B cell (primary cell): ENCODE data around the gene PDLIM1. TPM values are rescaled to one million over a fixed set of nuclear protein-coding genes. Genes with fewer than 3 reads are reported as not detected.

ENCODE experiments used
- ATAC-seq: fragments of 200-7000 bp; cut with Tn5 transposase; one replicate; pipeline ENCODE4 v1.10.0; 2021; ENCODE audit warnings: low read depth, mild to moderate bottlenecking, moderate number of reproducible peaks, moderate library complexity
- CTCF ChIA-PET: fragments of 350-600 bp; sonication (Branson Sonifier 250); formaldehyde crosslinking; loops from one replicate; lab custom pipeline; 2021; ENCODE audit warnings: antibody characterized with exemption, inconsistent platforms; lab: Charles Lee
- POLR2A ChIA-PET: fragments of 350-600 bp; sonication (Branson Sonifier 250); formaldehyde crosslinking; loops from one replicate; lab custom pipeline; 2021; ENCODE audit warnings: antibody characterized with exemption; lab: Charles Lee
- DNase-seq: peaks from one replicate; pipeline ENCODE4 v3.0.0; 2013
- H2AFZ ChIP-seq: 2 replicates; pipeline ENCODE4 v1.6.1; 2012; ENCODE audit warnings: mild to moderate bottlenecking, low read depth, low read length; ENCODE audit not compliant: insufficient read depth, poor library complexity, severe bottlenecking
- H3K27ac ChIP-seq, 2 donors: 1 replicate in 1 of 2; 2 replicates in 1 of 2; pipeline ENCODE4 v1.5.1; 2012 to 2013; ENCODE audit warnings: low read length in 2 of 2, mild to moderate bottlenecking in 2 of 2, moderate library complexity in 1 of 2
- H3K27me3 ChIP-seq, 4 experiments: fragments of 200-600 bp in 1 of 4; sonication (generic) in 1 of 4; replicated peaks in 1 of 4; 1 replicate in 2 of 4; 2 replicates in 2 of 4; pipeline versions ENCODE4 v1.6.1 to v1.7.0; 2013 to 2016; ENCODE audit warnings: low read length in 3 of 4, mild to moderate bottlenecking in 2 of 4, mixed read lengths in 1 of 4, moderate library complexity in 1 of 4; ENCODE audit not compliant: insufficient read depth in 4 of 4, control insufficient read depth in 3 of 4; ENCODE audit errors: control extremely low read depth in 1 of 4
- H3K36me3 ChIP-seq, 2 experiments: replicated peaks in 1 of 2; 1 replicate in 1 of 2; 2 replicates in 1 of 2; pipeline versions ENCODE4 v1.6.1 to v1.7.1; 2013; ENCODE audit warnings: low read length in 1 of 2; ENCODE audit not compliant: insufficient read depth in 2 of 2, control insufficient read depth in 1 of 2; ENCODE audit errors: control extremely low read depth in 1 of 2, extremely low read depth in 1 of 2
- H3K4me1 ChIP-seq, 2 donors: fragments of 200-600 bp in 1 of 2; sonication (generic) in 1 of 2; 1 replicate in 1 of 2; 2 replicates in 1 of 2; pipeline versions ENCODE4 v1.5.1 to v1.6.1; 2013 to 2017; ENCODE audit warnings: low read length in 2 of 2; ENCODE audit not compliant: control insufficient read depth in 2 of 2, insufficient read depth in 2 of 2
- H3K4me2 ChIP-seq: replicated peaks from 2 replicates; pipeline ENCODE3; 2012; ENCODE audit warnings: mild to moderate bottlenecking, low read depth, low read length; ENCODE audit not compliant: poor library complexity, severe bottlenecking
- H3K4me3 ChIP-seq, 5 experiments: fragments of 200-600 bp in 1 of 5; sonication (generic) in 1 of 5; 1 replicate in 3 of 5; 2 replicates in 2 of 5; pipeline versions ENCODE4 v1.5.1 to v1.7.0; 2011 to 2016; ENCODE audit warnings: low read length in 4 of 5, mild to moderate bottlenecking in 4 of 5, low read depth in 2 of 5, control low read depth in 1 of 5, moderate library complexity in 1 of 5; ENCODE audit not compliant: insufficient read depth in 1 of 5; ENCODE audit errors: control extremely low read depth in 1 of 5, extremely low read depth in 1 of 5
- H3K79me2 ChIP-seq: fragments of 200-600 bp; sonication (generic); one replicate; pipeline ENCODE4 v1.6.0; 2016; ENCODE audit warnings: low read length; ENCODE audit not compliant: control insufficient read depth, insufficient read depth
- H3K9ac ChIP-seq: fragments of 200-600 bp; sonication (generic); 2 replicates; pipeline ENCODE4 v1.6.1; 2017; ENCODE audit warnings: mild to moderate bottlenecking, low read length, moderate library complexity
- H3K9me3 ChIP-seq, 3 donors: one replicate each; pipeline versions ENCODE4 v1.6.1 to v1.7.1; 2013; ENCODE audit warnings: low read length in 2 of 3; ENCODE audit not compliant: control insufficient read depth in 2 of 3, insufficient read depth in 1 of 3; ENCODE audit errors: control extremely low read depth in 1 of 3
- H4K20me1 ChIP-seq: 2 replicates; pipeline ENCODE4 v1.6.0; 2012; ENCODE audit warnings: mild to moderate bottlenecking, low read length; ENCODE audit not compliant: insufficient read depth, control insufficient read depth, poor library complexity, severe bottlenecking
- H3K27ac Mint-ChIP-seq: one replicate; pipeline ENCODE4 v1.8.0; 2021; ENCODE audit warnings: mixed read lengths
- H3K27me3 Mint-ChIP-seq: one replicate; pipeline ENCODE4 v1.8.0; 2021; ENCODE audit warnings: mixed read lengths
- H3K4me1 Mint-ChIP-seq: one replicate; pipeline ENCODE4 v1.8.0; 2021; ENCODE audit warnings: mixed read lengths
- H3K4me3 Mint-ChIP-seq: one replicate; pipeline ENCODE4 v1.8.0; 2021; ENCODE audit warnings: mixed read lengths
- H3K9me3 Mint-ChIP-seq: one replicate; pipeline ENCODE4 v1.8.0; 2022; ENCODE audit warnings: mixed read lengths; ENCODE audit not compliant: insufficient read depth
- EZH2 ChIP-seq: IDR thresholded peaks from 2 replicates; pipeline ENCODE4 v1.6.1; 2012; ENCODE audit warnings: borderline replicate concordance, low read depth, mild to moderate bottlenecking, moderate library complexity, low read length; ENCODE audit not compliant: insufficient read depth, poor library complexity, severe bottlenecking
- WGBS: methylation state at CpG from one replicate; pipeline ENCODE4 v1.1.5; 2013; ENCODE audit warnings: missing lambda C conversion rate; ENCODE audit not compliant: insufficient coverage; 5-methylcytosine and 5-hydroxymethylcytosine counted together
- intact Hi-C: fragments of 100-400 bp; cut with micrococcal nuclease; formaldehyde crosslinking; loops from one replicate; pipeline ENCODE4 v1.10.0; 2022
- polyA plus RNA-seq: library from polyadenylated mRNA; depleted of rRNA; stranded (reverse); fragments of >200 nt; gene quantifications from 2 replicates; pipeline ENCODE4 v1.2.3, GENCODE V29; 2012
- total RNA-seq, 2 donors: library from RNA; stranded (reverse); fragments of 120-200 nt in 1 of 2; gene quantifications; 1 replicate in 1 of 2; 2 replicates in 1 of 2; pipeline versions ENCODE4 v1.2.3 to v1.2.4, GENCODE V29; 2013 to 2022
- TF ChIP-seq, protein P1 (sequence below): fragments of 200-600 bp; IDR thresholded peaks from one replicate; pipeline ENCODE4 v1.8.0; 2022; ENCODE audit warnings: antibody characterized with exemption, mild to moderate bottlenecking

PDLIM1 gene
- total and polyA plus RNA-seq, 2 donors (not counting 1 experiment from before 2014, with no cell fraction given) = 123 to 135 TPM

DNA sequence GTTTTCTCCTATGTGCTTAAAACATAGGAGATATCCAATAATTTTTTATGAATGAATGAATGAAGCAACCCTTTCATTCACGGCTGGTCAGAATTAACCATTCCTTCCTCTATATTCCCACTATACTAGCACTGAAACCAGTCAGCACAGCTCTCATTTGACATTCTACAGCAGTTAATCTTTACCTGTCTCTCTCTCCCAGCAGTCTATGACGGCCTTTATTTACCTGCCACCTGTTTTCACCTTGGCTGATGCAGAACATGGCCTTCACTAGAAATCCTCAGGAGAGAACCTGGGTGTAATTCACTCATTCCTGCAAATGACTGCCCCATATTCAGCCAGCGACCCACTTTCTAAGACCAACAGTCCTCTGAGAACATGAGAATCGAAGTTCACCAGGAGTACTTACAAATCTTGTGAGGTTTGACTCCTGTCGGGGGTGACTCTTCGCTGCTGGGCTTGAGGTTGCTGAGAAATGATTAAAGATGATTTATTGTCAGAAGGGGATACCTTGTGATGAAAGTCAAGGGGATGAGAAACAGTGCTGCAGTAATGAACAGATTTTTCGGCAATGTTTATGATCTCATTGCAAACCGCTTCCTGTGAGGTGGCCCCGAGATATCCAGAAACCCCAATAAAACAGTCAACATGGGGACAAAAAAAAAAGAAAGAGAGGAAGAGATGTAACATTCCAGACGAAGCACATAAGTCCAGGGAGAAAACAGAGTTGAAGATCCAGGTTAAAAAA, 30.9 kb upstream of the PDLIM1 start:
- ATAC-seq (no peak), DNase-seq (no peak)
- Histone ChIP-seq H3K27me3 (no peaks in the 10 kb centered on the region), H3K4me2 (no peak overlapping the region), H3K9me3 (no peaks in the 10 kb centered on the region), H2AFZ (no peak overlapping the region), H3K9ac (no peak overlapping the region), H3K4me3 (no peak overlapping the region), H3K79me2 (no peaks in the 10 kb centered on the region), H3K36me3 (no peaks in the 10 kb centered on the region), H4K20me1 (no peaks in the 10 kb centered on the region), H3K4me1 (peaks cover 7 to 9% of the 10 kb centered on the region in 2 donors), H3K27ac (no peak overlapping the region)
- TF ChIP-seq EZH2 = no peak
- TF ChIP-seq, protein P1, sequence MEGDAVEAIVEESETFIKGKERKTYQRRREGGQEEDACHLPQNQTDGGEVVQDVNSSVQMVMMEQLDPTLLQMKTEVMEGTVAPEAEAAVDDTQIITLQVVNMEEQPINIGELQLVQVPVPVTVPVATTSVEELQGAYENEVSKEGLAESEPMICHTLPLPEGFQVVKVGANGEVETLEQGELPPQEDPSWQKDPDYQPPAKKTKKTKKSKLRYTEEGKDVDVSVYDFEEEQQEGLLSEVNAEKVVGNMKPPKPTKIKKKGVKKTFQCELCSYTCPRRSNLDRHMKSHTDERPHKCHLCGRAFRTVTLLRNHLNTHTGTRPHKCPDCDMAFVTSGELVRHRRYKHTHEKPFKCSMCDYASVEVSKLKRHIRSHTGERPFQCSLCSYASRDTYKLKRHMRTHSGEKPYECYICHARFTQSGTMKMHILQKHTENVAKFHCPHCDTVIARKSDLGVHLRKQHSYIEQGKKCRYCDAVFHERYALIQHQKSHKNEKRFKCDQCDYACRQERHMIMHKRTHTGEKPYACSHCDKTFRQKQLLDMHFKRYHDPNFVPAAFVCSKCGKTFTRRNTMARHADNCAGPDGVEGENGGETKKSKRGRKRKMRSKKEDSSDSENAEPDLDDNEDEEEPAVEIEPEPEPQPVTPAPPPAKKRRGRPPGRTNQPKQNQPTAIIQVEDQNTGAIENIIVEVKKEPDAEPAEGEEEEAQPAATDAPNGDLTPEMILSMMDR = no peak
- CTCF ChIA-PET = no interaction called here
- intact Hi-C loops = no loop called here
- Mint-ChIP-seq H3K4me1 (peaks cover 11% of the 10 kb centered on the region), H3K27ac (no peak overlapping the region), H3K4me3 (no peak overlapping the region), H3K27me3 (no peaks in the 10 kb centered on the region), H3K9me3 (no peaks in the 10 kb centered on the region)
- WGBS = 97% methylated on average over 6 of the region's 10 CpGs
- POLR2A ChIA-PET = no interaction called here

DNA sequence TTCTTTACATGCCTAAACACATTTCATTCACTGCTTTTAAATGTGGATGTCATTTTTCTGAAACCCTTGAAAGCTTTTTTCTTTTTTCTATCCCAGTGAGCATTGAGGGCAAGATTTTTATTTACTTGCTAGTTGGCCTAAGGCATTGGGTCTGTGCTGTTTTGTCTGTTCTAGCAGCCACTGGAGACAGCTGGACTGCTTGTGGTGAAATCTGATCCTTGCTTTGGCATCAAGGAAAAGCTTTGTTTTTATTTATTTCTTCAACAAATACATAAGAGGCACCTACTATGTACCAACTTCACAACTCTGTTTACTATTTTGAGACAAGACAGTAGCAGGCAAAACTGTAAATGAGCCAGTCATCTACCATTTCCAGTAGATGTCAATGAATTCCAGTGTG, 28.4 kb upstream of the PDLIM1 start:
- POLR2A ChIA-PET = no interaction called here
- ATAC-seq = no peak

More for the DNA sequence above, 28.4 kb upstream of the PDLIM1 start:
- peaks cover 7 to 9% of the 10 kb centered on the region in 2 donors for H3K4me1 ChIP-seq
- no peaks in the 10 kb centered on the region for H3K79me2 ChIP-seq
- no peak for DNase-seq
- Mint-ChIP-seq H3K27ac (no peak overlapping the region), H3K9me3 (no peaks in the 10 kb centered on the region), H3K4me1 (peaks cover 11% of the 10 kb centered on the region), H3K4me3 (no peak overlapping the region), H3K27me3 (no peaks in the 10 kb centered on the region)
- H3K9me3 ChIP-seq = no peaks in the 10 kb centered on the region
- no peak overlapping the region for H3K9ac ChIP-seq
- H4K20me1 ChIP-seq = no peaks in the 10 kb centered on the region
- intact Hi-C loops = no loop called here
- no peak overlapping the region for H3K4me3 ChIP-seq
- no peak overlapping the region for H3K4me2 ChIP-seq
- no peak overlapping the region for H3K27ac ChIP-seq
- TF ChIP-seq EZH2 = no peak
- TF ChIP-seq, protein P1 = no peak
- H3K36me3 ChIP-seq = no peaks in the 10 kb centered on the region
- no peaks in the 10 kb centered on the region for H3K27me3 ChIP-seq
- H2AFZ ChIP-seq = no peak overlapping the region
- CTCF ChIA-PET = interaction anchor here (0.9 to 1.5 kb wide), 2 partner anchors 9 to 72 kb away, joined by 3 to 5 read pairs; no protein-coding TSS in a partner anchor
